Lung (tissue), 12 donors: ENCODE results near the gene ZNF850. TPM values are rescaled to one million over a fixed set of nuclear protein-coding genes. Genes with fewer than 3 reads are reported as not detected.
A peak's percentile ranks its signal among the peaks of the same experiment; 100 is the strongest.

Source experiments
- ATAC-seq: fragments of 200-7000 bp; cut with Tn5 transposase; one replicate; pipeline ENCODE4 v1.9.1; 2020; ENCODE audit warnings: moderate number of reproducible peaks; ENCODE audit not compliant: insufficient read depth, low FRiP score
- DNase-seq, 3 donors: peaks; one replicate each; pipeline ENCODE4 v3.0.0-alpha.2; 2013 to 2017
- H3K27ac ChIP-seq, 2 donors: one replicate each; pipeline ENCODE4 v1.5.1; 2013; ENCODE audit warnings: mild to moderate bottlenecking in 2 of 2, moderate library complexity in 2 of 2, control low read depth in 1 of 2, inconsistent platforms in 1 of 2, low read depth in 1 of 2, low read length in 1 of 2
- H3K27me3 ChIP-seq, 3 donors: one replicate each; pipeline ENCODE4 v1.5.1; 2013; ENCODE audit warnings: low read length in 2 of 3; ENCODE audit not compliant: control insufficient read depth in 3 of 3, insufficient read depth in 3 of 3
- H3K36me3 ChIP-seq, 4 donors: one replicate each; pipeline ENCODE4 v1.5.1; 2013; ENCODE audit warnings: low read length in 4 of 4, mild to moderate bottlenecking in 1 of 4, moderate library complexity in 1 of 4; ENCODE audit not compliant: control insufficient read depth in 4 of 4, insufficient read depth in 4 of 4
- H3K4me1 ChIP-seq, 5 donors: one replicate each; pipeline ENCODE4 v1.5.1; 2013; ENCODE audit warnings: low read length in 5 of 5, mild to moderate bottlenecking in 2 of 5, moderate library complexity in 1 of 5; ENCODE audit not compliant: control insufficient read depth in 5 of 5, insufficient read depth in 5 of 5
- H3K4me3 ChIP-seq: one replicate; pipeline ENCODE4 v1.5.1; 2013; ENCODE audit warnings: mild to moderate bottlenecking, control low read depth, moderate library complexity
- H3K9ac ChIP-seq, 2 donors: one replicate each; pipeline ENCODE4 v1.5.1; 2013; ENCODE audit warnings: low read length in 2 of 2, control low read depth in 1 of 2; ENCODE audit not compliant: insufficient read depth in 1 of 2
- H3K9me3 ChIP-seq, 4 donors: one replicate each; pipeline ENCODE4 v1.5.1; 2013; ENCODE audit warnings: low read length in 3 of 4, mild to moderate bottlenecking in 1 of 4, moderate library complexity in 1 of 4; ENCODE audit not compliant: control insufficient read depth in 4 of 4, insufficient read depth in 3 of 4
- WGBS, 2 donors: extraction: QIAGEN DNeasy Blood & Tissue Kit; methylation state at CpG; one replicate each; pipeline ENCODE4 v1.1.7; 2013; 5-methylcytosine and 5-hydroxymethylcytosine counted together
- polyA plus RNA-seq, 2 donors: library from polyadenylated mRNA; stranded (reverse); fragments of 200-250 nt; gene quantifications; one replicate each; pipeline ENCODE4 v1.2.1, GENCODE V29; 2013
- total RNA-seq, 2 donors: library from RNA; depleted of rRNA in 1 of 2; stranded (reverse); fragments of >200 nt in 1 of 2; gene quantifications; one replicate each; pipeline ENCODE4 v1.2.1, GENCODE V29; 2014 to 2021
- TF ChIP-seq, protein P1 (sequence below): IDR thresholded peaks from 2 replicates; pipeline ENCODE4 v1.5.1; 2012; ENCODE audit warnings: mild to moderate bottlenecking; ENCODE audit errors: control extremely low read depth, extremely low read depth
- donor health status: control.
- donor health status: control.
- donor health status: Bipolar disorder and iron deficiency.
- donor health status: healthy.
- donor health status: DM: yes; HTN: yes; CAD: no.

The ZNF850 gene
- total and polyA plus RNA-seq, 4 donors = 0.31 to 4.9 (median 1.7) TPM

DNA sequence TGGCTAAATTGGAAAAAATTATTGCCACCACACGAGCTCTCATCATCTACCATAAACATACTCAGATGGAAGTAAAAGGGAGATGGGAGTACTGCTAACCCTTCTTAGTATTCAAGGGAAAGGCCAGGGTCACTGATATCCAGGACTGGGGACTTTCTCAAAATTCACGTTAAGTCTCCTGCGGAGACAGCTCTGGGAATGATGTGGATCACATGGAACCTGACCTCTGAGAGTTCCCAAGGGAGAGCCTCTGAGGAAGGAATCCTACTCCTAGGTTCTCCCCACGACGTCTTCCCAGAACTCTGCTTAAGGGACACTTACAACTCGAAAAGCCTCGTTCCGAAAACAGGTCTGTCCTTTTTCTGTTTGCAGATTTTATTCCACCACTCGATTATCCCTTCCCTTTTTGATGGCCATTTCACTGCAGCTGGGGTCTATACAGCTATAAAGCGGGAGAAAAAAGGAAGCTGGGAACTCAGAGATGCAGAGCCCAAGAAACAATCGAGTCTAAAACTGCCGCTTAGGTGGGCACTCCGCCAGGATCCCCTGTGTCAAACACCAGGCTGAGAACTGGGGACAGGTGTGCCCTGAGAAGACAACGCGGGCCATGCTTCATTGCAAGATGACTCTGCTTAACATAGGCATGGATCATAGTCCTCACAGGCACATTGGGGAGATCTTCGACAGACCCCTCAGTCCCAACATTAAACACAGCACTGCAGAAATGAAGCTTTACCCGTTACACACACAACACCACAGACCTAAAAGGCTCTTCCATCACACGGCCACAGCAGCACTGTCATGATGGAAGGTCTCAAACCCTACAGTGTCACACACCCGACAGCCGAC is 86.0 kb downstream of the ZNF850 start:
- Histone ChIP-seq H3K4me3 (peak overlapping the region; percentile 92), H3K27me3 (no peaks in the 10 kb centered on the region), H3K9me3 (peaks cover 0 to 6% (median 5%) of the 10 kb centered on the region in 4 donors), H3K4me1 (peaks cover 5 to 15% (median 12%) of the 10 kb centered on the region in 5 donors), H3K27ac (peak overlapping the region; percentile 50 to 82), H3K9ac (peak overlapping the region; percentile 77 to 93), H3K36me3 (peaks cover 8 to 23% (median 16%) of the 10 kb centered on the region in 4 donors)
- no peak for ATAC-seq
- TF ChIP-seq, protein P1, sequence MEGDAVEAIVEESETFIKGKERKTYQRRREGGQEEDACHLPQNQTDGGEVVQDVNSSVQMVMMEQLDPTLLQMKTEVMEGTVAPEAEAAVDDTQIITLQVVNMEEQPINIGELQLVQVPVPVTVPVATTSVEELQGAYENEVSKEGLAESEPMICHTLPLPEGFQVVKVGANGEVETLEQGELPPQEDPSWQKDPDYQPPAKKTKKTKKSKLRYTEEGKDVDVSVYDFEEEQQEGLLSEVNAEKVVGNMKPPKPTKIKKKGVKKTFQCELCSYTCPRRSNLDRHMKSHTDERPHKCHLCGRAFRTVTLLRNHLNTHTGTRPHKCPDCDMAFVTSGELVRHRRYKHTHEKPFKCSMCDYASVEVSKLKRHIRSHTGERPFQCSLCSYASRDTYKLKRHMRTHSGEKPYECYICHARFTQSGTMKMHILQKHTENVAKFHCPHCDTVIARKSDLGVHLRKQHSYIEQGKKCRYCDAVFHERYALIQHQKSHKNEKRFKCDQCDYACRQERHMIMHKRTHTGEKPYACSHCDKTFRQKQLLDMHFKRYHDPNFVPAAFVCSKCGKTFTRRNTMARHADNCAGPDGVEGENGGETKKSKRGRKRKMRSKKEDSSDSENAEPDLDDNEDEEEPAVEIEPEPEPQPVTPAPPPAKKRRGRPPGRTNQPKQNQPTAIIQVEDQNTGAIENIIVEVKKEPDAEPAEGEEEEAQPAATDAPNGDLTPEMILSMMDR = no peak
- WGBS, 2 donors = 12 to 14% methylated on average over 20 of the region's 20 CpGs
- peak; percentile 4 to 33 (median 13) for DNase-seq

- WGBS, 2 donors = 87 to 91% methylated on average over 2 of the region's 2 CpGs
- H3K27ac ChIP-seq = no peak overlapping the region
- DNase-seq (no peak), ATAC-seq (no peak)
- no peak overlapping the region for H3K4me3 ChIP-seq
- H3K9me3 ChIP-seq = peaks cover 0 to 7% (median 4%) of the 10 kb centered on the region in 4 donors
- no peaks in the 10 kb centered on the region for H3K27me3 ChIP-seq
- TF ChIP-seq, protein P1 = no peak
- H3K36me3 ChIP-seq = peaks cover 7 to 15% (median 11%) of the 10 kb centered on the region in 4 donors
- peaks cover 5 to 15% (median 12%) of the 10 kb centered on the region in 5 donors for H3K4me1 ChIP-seq
- no peak overlapping the region for H3K9ac ChIP-seq
Measured at GRCh38 chr19:36685835-36686234, 86.8 kb downstream of the ZNF850 start.

DNA sequence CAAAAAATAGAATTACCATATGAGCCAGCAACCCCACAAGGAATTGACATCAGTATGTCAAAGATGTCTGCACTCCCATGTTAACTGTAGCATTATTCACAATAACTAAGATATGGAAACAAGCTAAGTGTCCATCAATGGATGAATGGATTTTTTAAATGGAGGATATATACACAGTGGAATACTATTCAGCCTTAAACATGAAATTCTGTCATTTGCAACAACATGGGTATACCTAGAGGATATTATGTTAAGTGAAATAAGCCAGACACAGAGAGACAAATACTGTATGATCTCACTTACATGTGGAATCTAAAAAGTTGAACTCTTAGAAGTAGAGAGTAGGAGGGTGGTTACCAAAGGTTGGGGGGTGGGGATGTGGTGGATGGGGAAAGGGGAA is 93.2 kb downstream of the ZNF850 start:
- H3K9me3 ChIP-seq = peaks cover 0 to 19% (median 3%) of the 10 kb centered on the region in 4 donors
- H3K27ac ChIP-seq = no peak overlapping the region

More for the DNA sequence above, 93.2 kb downstream of the ZNF850 start:
- H3K4me1 ChIP-seq = no peaks in the 10 kb centered on the region
- H3K36me3 ChIP-seq = peaks cover 8 to 22% (median 11%) of the 10 kb centered on the region in 4 donors
- no peaks in the 10 kb centered on the region for H3K27me3 ChIP-seq
- TF ChIP-seq, protein P1 = no peak
- DNase-seq (no peak), ATAC-seq (no peak)
- H3K9ac ChIP-seq = no peak overlapping the region
- H3K4me3 ChIP-seq = no peak overlapping the region
